ENCODE results near the gene OR6P1.
A peak's percentile ranks its signal among the peaks of the same experiment; 100 is the strongest.

The OR6P1 gene

DNA sequence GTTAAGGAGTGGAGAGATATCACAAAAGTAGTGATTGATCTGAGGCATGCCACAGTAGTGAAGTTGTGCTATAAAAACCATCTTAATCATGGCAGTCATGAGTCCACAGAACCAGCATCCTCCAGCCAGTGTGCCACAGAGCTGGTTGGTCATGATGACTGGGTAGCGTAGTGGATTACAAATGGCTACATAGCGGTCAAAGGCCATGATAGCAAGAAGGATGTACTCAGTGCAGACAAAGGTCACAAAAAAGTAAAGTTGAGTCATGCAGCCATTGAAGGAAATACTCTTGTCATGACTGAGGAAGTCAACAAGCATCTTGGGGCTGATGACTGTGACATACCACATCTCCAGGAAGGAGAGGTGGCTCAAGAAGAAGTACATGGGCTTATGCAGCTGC is 22.8 kb downstream of the OR6P1 start:
- Histone ChIP-seq H4K20me1 (ENCODE audit: insufficient read depth) (no peaks in the 10 kb centered on the region), H3K4me2 (no peak overlapping the region), H3K9ac (no peak overlapping the region), H3K4me3 (IDR thresholded peaks at IDR 0.05; ENCODE audit: insufficient read depth, low read depth, low read length) (no peak overlapping the region), H2AFZ (ENCODE audit: low read depth) (no peak overlapping the region), H3K36me3 (ENCODE audit: insufficient read depth) (no peaks in the 10 kb centered on the region), H3K79me2 (ENCODE audit: insufficient read depth, low read depth) (no peaks in the 10 kb centered on the region), H3K4me1 (ENCODE audit: low read depth, poor library complexity, severe bottlenecking) (no peaks in the 10 kb centered on the region), H3K27ac (no peak overlapping the region), H3K27me3 (ENCODE audit: insufficient read depth, low read depth) (no peaks in the 10 kb centered on the region)
- TF ChIP-seq, protein P1, sequence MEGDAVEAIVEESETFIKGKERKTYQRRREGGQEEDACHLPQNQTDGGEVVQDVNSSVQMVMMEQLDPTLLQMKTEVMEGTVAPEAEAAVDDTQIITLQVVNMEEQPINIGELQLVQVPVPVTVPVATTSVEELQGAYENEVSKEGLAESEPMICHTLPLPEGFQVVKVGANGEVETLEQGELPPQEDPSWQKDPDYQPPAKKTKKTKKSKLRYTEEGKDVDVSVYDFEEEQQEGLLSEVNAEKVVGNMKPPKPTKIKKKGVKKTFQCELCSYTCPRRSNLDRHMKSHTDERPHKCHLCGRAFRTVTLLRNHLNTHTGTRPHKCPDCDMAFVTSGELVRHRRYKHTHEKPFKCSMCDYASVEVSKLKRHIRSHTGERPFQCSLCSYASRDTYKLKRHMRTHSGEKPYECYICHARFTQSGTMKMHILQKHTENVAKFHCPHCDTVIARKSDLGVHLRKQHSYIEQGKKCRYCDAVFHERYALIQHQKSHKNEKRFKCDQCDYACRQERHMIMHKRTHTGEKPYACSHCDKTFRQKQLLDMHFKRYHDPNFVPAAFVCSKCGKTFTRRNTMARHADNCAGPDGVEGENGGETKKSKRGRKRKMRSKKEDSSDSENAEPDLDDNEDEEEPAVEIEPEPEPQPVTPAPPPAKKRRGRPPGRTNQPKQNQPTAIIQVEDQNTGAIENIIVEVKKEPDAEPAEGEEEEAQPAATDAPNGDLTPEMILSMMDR (conservative IDR thresholded peaks at IDR 0.05; ENCODE audit: low read depth, low read length), result no peak

DNA sequence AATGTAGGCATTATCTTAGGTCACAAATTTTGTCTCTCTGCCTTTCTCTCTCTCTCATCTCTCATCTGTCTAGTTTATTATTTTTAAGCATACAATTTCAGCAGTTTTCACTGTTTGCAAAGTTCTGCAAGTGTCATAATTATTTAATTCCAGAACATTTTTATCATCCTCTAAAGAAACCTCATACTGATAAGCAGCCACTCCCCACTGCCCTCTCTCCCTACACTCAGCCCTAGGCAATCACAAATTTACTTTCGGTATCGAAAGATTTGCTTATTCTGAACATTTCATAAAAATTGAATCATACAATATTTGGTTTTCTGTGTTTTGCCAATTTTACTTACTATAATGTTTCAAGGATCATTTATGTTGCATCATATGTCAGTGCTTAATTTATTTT is 32.8 kb downstream of the OR6P1 start:
- no peak overlapping the region for H2AFZ ChIP-seq (ENCODE audit: low read depth)
- no peak overlapping the region for H3K9ac ChIP-seq
- no peaks in the 10 kb centered on the region for H3K4me1 ChIP-seq (ENCODE audit: low read depth, poor library complexity, severe bottlenecking)
- no peaks in the 10 kb centered on the region for H3K36me3 ChIP-seq (ENCODE audit: insufficient read depth)
- H3K79me2 ChIP-seq (ENCODE audit: insufficient read depth, low read depth), result no peaks in the 10 kb centered on the region
- no peak overlapping the region for H3K4me2 ChIP-seq
- no peak overlapping the region for H3K27ac ChIP-seq
- peak overlapping the region; percentile 37 for H3K4me3 ChIP-seq (IDR thresholded peaks at IDR 0.05; ENCODE audit: insufficient read depth, low read depth, low read length)
- H3K27me3 ChIP-seq (ENCODE audit: insufficient read depth, low read depth), result no peaks in the 10 kb centered on the region
- TF ChIP-seq, protein P1 (conservative IDR thresholded peaks at IDR 0.05; ENCODE audit: low read depth, low read length), result no peak
- no peaks in the 10 kb centered on the region for H4K20me1 ChIP-seq (ENCODE audit: insufficient read depth)

DNA sequence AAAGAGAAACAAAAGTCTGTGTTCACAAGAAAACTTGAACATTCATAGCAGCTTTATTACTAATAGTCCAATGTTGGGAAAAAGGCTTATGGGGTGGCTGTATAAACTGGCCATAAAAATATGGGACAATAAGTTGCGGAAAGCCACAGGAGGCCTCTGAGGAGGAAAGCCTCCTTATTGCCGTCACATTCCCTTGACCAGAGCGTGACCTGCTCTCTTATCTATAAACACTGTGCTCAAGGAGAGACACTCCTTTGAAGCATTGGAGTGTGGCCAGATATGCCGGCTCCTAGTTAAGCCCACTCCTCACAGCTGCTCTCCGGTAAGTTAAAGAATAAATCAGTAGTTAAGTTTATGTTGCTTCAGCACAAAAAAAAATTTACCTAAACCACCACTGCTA is 35.9 kb downstream of the OR6P1 start:
- Histone ChIP-seq H3K36me3 (ENCODE audit: insufficient read depth) (no peaks in the 10 kb centered on the region), H3K4me2 (no peak overlapping the region), H3K9ac (no peak overlapping the region), H3K27ac (no peak overlapping the region), H4K20me1 (ENCODE audit: insufficient read depth) (no peaks in the 10 kb centered on the region), H3K4me3 (IDR thresholded peaks at IDR 0.05; ENCODE audit: insufficient read depth, low read depth, low read length) (no peak overlapping the region), H3K27me3 (ENCODE audit: insufficient read depth, low read depth) (no peaks in the 10 kb centered on the region), H2AFZ (ENCODE audit: low read depth) (no peak overlapping the region), H3K4me1 (ENCODE audit: low read depth, poor library complexity, severe bottlenecking) (no peaks in the 10 kb centered on the region), H3K79me2 (ENCODE audit: insufficient read depth, low read depth) (no peaks in the 10 kb centered on the region)
- TF ChIP-seq, protein P1 (conservative IDR thresholded peaks at IDR 0.05; ENCODE audit: low read depth, low read length), result no peak

DNA sequence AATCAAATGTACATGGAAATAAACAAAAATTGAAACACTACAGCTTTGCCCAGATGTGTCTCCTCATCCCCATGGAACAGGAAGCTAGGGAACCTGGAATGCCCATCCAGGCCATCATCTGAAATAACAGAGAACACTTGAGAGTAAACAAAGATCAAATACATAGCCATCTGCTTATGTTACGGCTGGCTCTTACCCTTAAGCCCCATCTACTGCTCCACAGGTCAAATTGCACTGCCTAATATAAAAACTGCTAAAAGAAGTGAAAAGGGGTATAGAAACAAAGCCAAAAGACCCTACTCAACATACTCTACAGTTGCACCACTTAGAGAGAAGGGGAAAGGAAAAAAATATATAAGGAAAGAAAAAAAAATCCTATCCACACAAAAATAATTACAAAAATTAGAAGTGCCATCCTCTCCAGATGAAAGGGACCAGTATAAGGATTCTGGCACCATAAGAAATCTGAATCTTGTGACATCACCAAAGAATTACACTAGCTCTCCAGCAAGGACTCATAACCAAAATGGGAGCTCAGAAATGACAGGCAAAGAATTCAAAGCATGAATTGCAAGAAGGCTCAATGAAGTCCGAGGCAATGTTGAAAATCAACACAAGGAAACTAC is 43.1 kb downstream of the OR6P1 start:
- Histone ChIP-seq H3K4me2 (no peak overlapping the region), H3K27ac (no peak overlapping the region), H4K20me1 (ENCODE audit: insufficient read depth) (no peaks in the 10 kb centered on the region), H3K9ac (no peak overlapping the region), H3K36me3 (ENCODE audit: insufficient read depth) (no peaks in the 10 kb centered on the region), H3K79me2 (ENCODE audit: insufficient read depth, low read depth) (no peaks in the 10 kb centered on the region), H3K4me1 (ENCODE audit: low read depth, poor library complexity, severe bottlenecking) (no peaks in the 10 kb centered on the region), H3K27me3 (ENCODE audit: insufficient read depth, low read depth) (no peaks in the 10 kb centered on the region), H3K4me3 (IDR thresholded peaks at IDR 0.05; ENCODE audit: insufficient read depth, low read depth, low read length) (no peak overlapping the region), H2AFZ (ENCODE audit: low read depth) (no peak overlapping the region)
- TF ChIP-seq, protein P1 (conservative IDR thresholded peaks at IDR 0.05; ENCODE audit: low read depth, low read length), result peak; percentile 99
